Measurements from ENCODE around the gene MYO18B. TPM values are rescaled to one million over a fixed set of nuclear protein-coding genes. Genes with fewer than 3 reads are reported as not detected.

Gene MYO18B
- polyA plus RNA-seq, 3 donors: not detected

DNA sequence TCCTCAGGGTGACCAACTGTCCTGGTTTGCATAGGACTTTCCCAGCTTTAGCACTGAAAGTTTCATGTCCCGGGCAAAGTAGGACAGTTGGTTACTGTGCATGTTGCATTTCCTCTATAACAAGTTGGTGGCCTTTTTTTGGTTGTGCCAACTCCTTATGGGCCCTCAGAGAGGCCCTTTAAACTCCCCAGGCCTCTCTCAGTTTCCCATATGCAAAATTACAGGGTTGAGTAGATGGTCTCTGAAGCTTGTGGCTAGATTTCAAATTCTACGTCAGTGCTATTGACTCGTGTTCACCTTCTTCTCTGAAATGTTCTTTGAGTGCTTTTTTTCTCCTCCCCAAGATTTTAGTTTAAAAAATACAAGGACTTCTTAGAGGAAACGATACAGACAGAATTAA lies 92.5 kb downstream of the MYO18B start:
- no peak overlapping the region for H2AFZ ChIP-seq (ENCODE audit: insufficient read depth, low read depth, low read length, poor library complexity, severe bottlenecking)
- H3K4me3 ChIP-seq (replicated peaks in 1 of 3; ENCODE audit: low read depth in 2 of 3, low read length in 3 of 3): no peak overlapping the region
- H3K79me2 ChIP-seq (ENCODE audit: insufficient read depth, low read length): no peaks in the 10 kb centered on the region
- H3K27ac ChIP-seq (ENCODE audit: low read depth in 1 of 2, low read length in 2 of 2): no peak overlapping the region
- Mint-ChIP-seq H3K4me3 (no peak overlapping the region), H3K4me1 (no peaks in the 10 kb centered on the region), H3K9me3 (peaks cover 0 to 2% (median 0%) of the 10 kb centered on the region in 7 donors), H3K36me3 (no peaks in the 10 kb centered on the region), H3K27ac (no peak overlapping the region), H3K27me3 (ENCODE audit: low read depth in 3 of 3) (peaks cover 0 to 3% (median 0%) of the 10 kb centered on the region in 3 donors)
- no peak for DNase-seq
- H3K36me3 ChIP-seq (replicated peaks in 1 of 2; ENCODE audit: control insufficient read depth in 1 of 2, insufficient read depth in 2 of 2, low read length in 2 of 2): no peaks in the 10 kb centered on the region
- no peaks in the 10 kb centered on the region for H3K9me3 ChIP-seq (replicated peaks in 1 of 2; ENCODE audit: control insufficient read depth in 1 of 2, insufficient read depth in 1 of 2, low read length in 2 of 2)
- no peaks in the 10 kb centered on the region for H3K27me3 ChIP-seq (ENCODE audit: control insufficient read depth in 2 of 2, insufficient read depth in 2 of 2, low read length in 2 of 2)
- H4K20me1 ChIP-seq (ENCODE audit: insufficient read depth, low read length): no peaks in the 10 kb centered on the region
- no peaks in the 10 kb centered on the region for H3K4me1 ChIP-seq (ENCODE audit: control insufficient read depth in 1 of 2, insufficient read depth in 2 of 2, low read length in 2 of 2)
- WGBS (ENCODE audit: insufficient coverage): no CpG with 5 or more reads among the region's 4 CpGs
- H3K4me2 ChIP-seq (replicated peaks; ENCODE audit: extremely low read depth, low read length, poor library complexity, severe bottlenecking): no peak overlapping the region
- intact Hi-C loops (cut with micrococcal nuclease): no loop called here
- no peak overlapping the region for H3K9ac ChIP-seq (ENCODE audit: insufficient read depth, low read length, poor library complexity, severe bottlenecking)
- TF ChIP-seq, protein P1, sequence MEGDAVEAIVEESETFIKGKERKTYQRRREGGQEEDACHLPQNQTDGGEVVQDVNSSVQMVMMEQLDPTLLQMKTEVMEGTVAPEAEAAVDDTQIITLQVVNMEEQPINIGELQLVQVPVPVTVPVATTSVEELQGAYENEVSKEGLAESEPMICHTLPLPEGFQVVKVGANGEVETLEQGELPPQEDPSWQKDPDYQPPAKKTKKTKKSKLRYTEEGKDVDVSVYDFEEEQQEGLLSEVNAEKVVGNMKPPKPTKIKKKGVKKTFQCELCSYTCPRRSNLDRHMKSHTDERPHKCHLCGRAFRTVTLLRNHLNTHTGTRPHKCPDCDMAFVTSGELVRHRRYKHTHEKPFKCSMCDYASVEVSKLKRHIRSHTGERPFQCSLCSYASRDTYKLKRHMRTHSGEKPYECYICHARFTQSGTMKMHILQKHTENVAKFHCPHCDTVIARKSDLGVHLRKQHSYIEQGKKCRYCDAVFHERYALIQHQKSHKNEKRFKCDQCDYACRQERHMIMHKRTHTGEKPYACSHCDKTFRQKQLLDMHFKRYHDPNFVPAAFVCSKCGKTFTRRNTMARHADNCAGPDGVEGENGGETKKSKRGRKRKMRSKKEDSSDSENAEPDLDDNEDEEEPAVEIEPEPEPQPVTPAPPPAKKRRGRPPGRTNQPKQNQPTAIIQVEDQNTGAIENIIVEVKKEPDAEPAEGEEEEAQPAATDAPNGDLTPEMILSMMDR (IDR thresholded peaks at IDR 0.05): no peak

DNA sequence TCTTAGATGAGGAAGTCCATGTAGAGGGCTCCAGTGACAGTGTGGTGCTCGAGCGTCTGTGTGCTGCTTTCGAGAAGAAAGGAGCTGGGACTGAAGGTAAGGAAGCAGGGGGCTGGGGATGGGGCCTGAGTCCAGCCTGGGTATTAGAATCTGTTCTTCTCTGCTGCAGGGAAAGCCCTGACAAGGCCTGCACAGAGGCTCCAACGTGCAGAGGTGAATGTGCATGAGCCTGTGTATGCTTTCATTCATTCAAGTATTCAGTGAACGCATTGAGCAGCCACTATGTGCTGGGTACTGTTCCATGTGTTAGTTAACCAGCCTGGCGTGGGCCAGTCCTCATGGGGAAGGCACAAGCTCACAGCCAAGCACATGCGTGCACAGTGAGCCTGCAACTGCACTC lies 93.4 kb downstream of the MYO18B start:
- Mint-ChIP-seq H3K9me3 (peaks cover 0 to 2% (median 0%) of the 10 kb centered on the region in 7 donors), H3K4me1 (no peaks in the 10 kb centered on the region), H3K4me3 (no peak overlapping the region), H3K36me3 (no peaks in the 10 kb centered on the region), H3K27me3 (ENCODE audit: low read depth in 3 of 3) (peaks cover 0 to 3% (median 0%) of the 10 kb centered on the region in 3 donors), H3K27ac (no peak overlapping the region)
- Histone ChIP-seq H3K4me2 (replicated peaks; ENCODE audit: extremely low read depth, low read length, poor library complexity, severe bottlenecking) (no peak overlapping the region), H3K9ac (ENCODE audit: insufficient read depth, low read length, poor library complexity, severe bottlenecking) (no peak overlapping the region), H3K27ac (ENCODE audit: low read depth in 1 of 2, low read length in 2 of 2) (no peak overlapping the region), H3K27me3 (ENCODE audit: control insufficient read depth in 2 of 2, insufficient read depth in 2 of 2, low read length in 2 of 2) (no peaks in the 10 kb centered on the region), H3K4me1 (ENCODE audit: control insufficient read depth in 1 of 2, insufficient read depth in 2 of 2, low read length in 2 of 2) (no peaks in the 10 kb centered on the region), H3K79me2 (ENCODE audit: insufficient read depth, low read length) (no peaks in the 10 kb centered on the region), H3K36me3 (replicated peaks in 1 of 2; ENCODE audit: control insufficient read depth in 1 of 2, insufficient read depth in 2 of 2, low read length in 2 of 2) (no peaks in the 10 kb centered on the region), H3K9me3 (replicated peaks in 1 of 2; ENCODE audit: control insufficient read depth in 1 of 2, insufficient read depth in 1 of 2, low read length in 2 of 2) (no peaks in the 10 kb centered on the region), H3K4me3 (replicated peaks in 1 of 3; ENCODE audit: low read depth in 2 of 3, low read length in 3 of 3) (no peak overlapping the region), H4K20me1 (ENCODE audit: insufficient read depth, low read length) (no peaks in the 10 kb centered on the region), H2AFZ (ENCODE audit: insufficient read depth, low read depth, low read length, poor library complexity, severe bottlenecking) (no peak overlapping the region)
- no peak for DNase-seq
- TF ChIP-seq, protein P1 (IDR thresholded peaks at IDR 0.05): no peak
- WGBS (ENCODE audit: insufficient coverage): 76% methylated on average over 7 of the region's 7 CpGs
- intact Hi-C loops (cut with micrococcal nuclease): no loop called here
